Fibroblast of lung (primary cell): Measurements from ENCODE around the gene MARK3.

Experiments used
- CTCF ChIP-seq, 2 donors: IDR thresholded peaks in 1 of 2; conservative IDR thresholded peaks in 1 of 2; 1 replicate in 1 of 2; 2 replicates in 1 of 2; pipeline ENCODE4 v1.5.1; 2011 to 2012; ENCODE audit warnings: low read length in 2 of 2, control low read depth in 1 of 2, inconsistent platforms in 1 of 2, low read depth in 1 of 2, mild to moderate bottlenecking in 1 of 2
- EZH2 ChIP-seq: IDR thresholded peaks from 2 replicates; pipeline ENCODE4 v1.5.1; 2012; ENCODE audit warnings: low read length, control low read depth, mild to moderate bottlenecking; ENCODE audit errors: missing control alignments

GRCh38 chr14:103339561-103339960 is 45.7 kb upstream of the MARK3 start:
- TF ChIP-seq EZH2 = no peak
- TF ChIP-seq CTCF (conservative IDR thresholded peaks at IDR 0.05 in 1 of 2, IDR thresholded peaks at IDR 0.05 in 1 of 2; ENCODE audit: low read depth in 1 of 2, low read length in 2 of 2) = no peak
